ENCODE data around the gene FEZF2.

The FEZF2 gene

GRCh38 chr3:62372621-62373041, 719 bp downstream of the FEZF2 start:
- no peak for DNase-seq (ENCODE audit: low read depth)

- no peak for DNase-seq (ENCODE audit: low read depth)
Measured at GRCh38 chr3:62371720-62372591, 1.4 kb downstream of the FEZF2 start.

GRCh38 chr3:62370858-62371719, 2.3 kb downstream of the FEZF2 start:
- no peak for DNase-seq (ENCODE audit: low read depth)

GRCh38 chr3:62370112-62370857, 3.1 kb downstream of the FEZF2 start:
- no peak for DNase-seq (ENCODE audit: low read depth)

- no peak for DNase-seq (ENCODE audit: low read depth)
Measured at GRCh38 chr3:62369476-62369743, 3.9 kb downstream of the FEZF2 start.

GRCh38 chr3:62368705-62369475, 4.5 kb downstream of the FEZF2 start:
- no peak for DNase-seq (ENCODE audit: low read depth)

GRCh38 chr3:62368290-62368704, 5.1 kb downstream of the FEZF2 start:
- no peak for DNase-seq (ENCODE audit: low read depth)

GRCh38 chr3:62367763-62368195, 5.6 kb downstream of the FEZF2 start:
- DNase-seq (ENCODE audit: low read depth), result no peak

- DNase-seq (ENCODE audit: low read depth), result no peak
Measured at GRCh38 chr3:62366126-62366484, 7.2 kb downstream of the FEZF2 start.

- no peak for DNase-seq (ENCODE audit: low read depth)
Measured at GRCh38 chr3:62365391-62366125, 7.8 kb downstream of the FEZF2 start.

GRCh38 chr3:62364191-62364590, 9.2 kb downstream of the FEZF2 start:
- DNase-seq (ENCODE audit: low read depth), result no peak

- no peak for DNase-seq (ENCODE audit: low read depth)
Measured at GRCh38 chr3:62363275-62363674, 10.1 kb downstream of the FEZF2 start.

GRCh38 chr3:62361824-62362223, 11.5 kb downstream of the FEZF2 start:
- no peak for DNase-seq (ENCODE audit: low read depth)

GRCh38 chr3:62361261-62361660, 12.1 kb downstream of the FEZF2 start:
- DNase-seq (ENCODE audit: low read depth), result no peak

- DNase-seq (ENCODE audit: low read depth), result no peak
Measured at GRCh38 chr3:62359531-62359930, 13.8 kb downstream of the FEZF2 start.

GRCh38 chr3:62356356-62356755, 17.0 kb downstream of the FEZF2 start:
- no peak for DNase-seq (ENCODE audit: low read depth)

- DNase-seq (ENCODE audit: low read depth), result no peak
Measured at GRCh38 chr3:62355703-62356102, 17.6 kb downstream of the FEZF2 start.

GRCh38 chr3:62343755-62344154, 29.6 kb downstream of the FEZF2 start:
- no peak for DNase-seq (ENCODE audit: low read depth)

- no peak for DNase-seq (ENCODE audit: low read depth)
Measured at GRCh38 chr3:62335196-62335595, 38.2 kb downstream of the FEZF2 start.

- peak; percentile 18 for DNase-seq (ENCODE audit: low read depth)
Measured at GRCh38 chr3:62332835-62333244, 40.5 kb downstream of the FEZF2 start.

- no peak for DNase-seq (ENCODE audit: low read depth)
Measured at GRCh38 chr3:62332017-62332416, 41.3 kb downstream of the FEZF2 start.

Measured in EH (cell line).